GM18909 (cell line): Measurements from ENCODE around the gene DNAJC2.
"Not testable (repeated sequence)": the region's sequence is repeated elsewhere in the genome, so short reads cannot be mapped to it uniquely, and the experiment has no call there.

ENCODE experiments used
- ATAC-seq: cut with Tn5 transposase; IDR thresholded peaks from one replicate; pipeline ENCODE4 v1.9.1; 2021; ENCODE audit warnings: mild to moderate bottlenecking; ENCODE audit not compliant: unreplicated experiment, poor library complexity

DNAJC2 gene

DNA sequence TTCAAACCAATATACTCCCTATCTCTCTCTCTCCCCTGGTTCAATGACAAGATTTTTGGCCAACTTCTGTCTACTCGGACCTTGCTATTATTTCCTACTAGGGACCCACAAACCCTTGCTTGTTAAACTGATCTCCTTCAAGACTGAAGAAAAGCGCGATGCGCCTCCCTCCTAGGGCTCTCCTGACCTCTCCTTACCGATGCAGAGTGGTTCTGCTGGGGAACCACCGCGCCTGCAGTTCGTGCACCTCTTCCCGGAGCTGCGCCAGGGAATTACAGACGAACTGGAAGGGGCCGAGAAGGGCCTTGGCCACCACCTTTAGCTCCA is 65.0 kb downstream of the DNAJC2 start:
- peak; percentile 47 for ATAC-seq

DNA sequence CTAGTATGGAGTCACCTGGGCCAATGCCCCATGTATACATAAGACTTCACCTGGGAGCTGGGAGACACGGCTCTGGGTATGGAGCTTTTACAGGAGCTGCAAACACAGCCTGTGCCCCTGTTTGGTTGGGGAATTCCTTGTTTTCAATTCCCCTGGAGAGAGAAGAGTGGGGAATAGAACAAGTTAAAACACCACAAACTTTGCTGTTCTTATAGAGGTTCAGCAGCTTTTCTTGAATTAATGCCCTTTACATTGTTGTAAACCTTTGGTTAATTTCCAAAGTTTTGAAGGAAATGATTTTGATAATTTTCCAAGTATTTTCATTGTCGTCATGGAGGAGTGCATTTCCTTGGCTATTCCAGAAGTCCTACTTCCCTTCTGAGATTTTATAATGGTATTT is 66.4 kb downstream of the DNAJC2 start:
- ATAC-seq, result not testable (repeated sequence)

DNA sequence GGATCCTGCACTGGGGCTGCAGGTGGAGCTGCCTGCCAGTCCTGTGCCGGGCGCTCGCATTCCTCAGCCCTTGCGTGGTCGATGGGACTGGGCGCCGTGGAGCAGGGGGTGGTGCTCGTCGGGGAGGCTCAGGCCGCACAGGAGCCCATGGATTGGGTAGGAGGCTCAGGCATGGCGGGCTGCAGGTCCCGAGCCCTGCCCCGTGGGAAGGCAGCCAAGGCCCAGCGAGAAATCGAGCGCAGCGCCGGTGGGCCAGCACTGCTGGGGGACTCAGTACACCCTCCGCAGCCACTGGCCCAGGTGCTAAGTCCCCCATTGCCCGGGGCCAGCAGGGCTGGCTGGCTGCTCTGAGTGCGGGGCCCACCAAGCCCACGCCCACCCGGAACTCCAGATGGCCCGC is 69.7 kb downstream of the DNAJC2 start:
- not testable (repeated sequence) for ATAC-seq

DNA sequence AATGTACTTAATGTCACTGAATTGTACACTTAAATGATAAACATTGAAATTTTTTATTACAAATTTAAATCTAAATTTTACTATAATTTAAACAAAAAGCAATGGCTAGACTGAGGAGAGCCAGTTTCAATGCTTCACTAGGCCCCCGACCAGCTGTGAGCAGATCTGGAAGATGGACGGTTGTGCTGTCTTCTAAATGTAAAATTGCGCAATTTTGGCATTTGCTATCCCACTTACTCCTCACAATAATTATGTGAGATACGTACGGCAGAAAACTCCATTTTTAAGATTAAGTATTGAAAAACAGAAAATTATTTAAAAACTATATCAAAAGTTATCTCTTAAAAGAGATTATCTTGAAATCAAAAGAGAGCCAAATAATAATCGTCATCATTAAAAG is 71.2 kb downstream of the DNAJC2 start:
- ATAC-seq, result not testable (repeated sequence)

DNA sequence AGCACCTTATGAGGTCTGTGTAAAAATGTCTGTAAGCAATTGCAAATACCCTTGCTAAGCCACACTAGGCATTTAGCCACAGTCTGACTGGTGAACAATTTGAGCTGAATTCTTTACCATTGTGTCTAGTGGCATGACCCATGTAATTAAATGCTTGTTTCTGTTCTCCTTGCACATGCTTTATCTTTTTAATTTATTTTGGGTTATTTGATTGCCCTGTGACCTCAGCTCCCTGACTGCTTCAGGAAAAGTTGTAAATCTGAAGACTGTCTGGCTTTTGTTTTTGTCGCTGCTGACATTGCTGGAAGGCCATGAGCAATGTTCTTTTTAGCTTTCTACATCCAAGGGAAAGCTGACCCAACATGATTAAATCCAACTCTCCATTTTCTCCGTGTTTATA is 78.3 kb downstream of the DNAJC2 start:
- not testable (repeated sequence) for ATAC-seq

DNA sequence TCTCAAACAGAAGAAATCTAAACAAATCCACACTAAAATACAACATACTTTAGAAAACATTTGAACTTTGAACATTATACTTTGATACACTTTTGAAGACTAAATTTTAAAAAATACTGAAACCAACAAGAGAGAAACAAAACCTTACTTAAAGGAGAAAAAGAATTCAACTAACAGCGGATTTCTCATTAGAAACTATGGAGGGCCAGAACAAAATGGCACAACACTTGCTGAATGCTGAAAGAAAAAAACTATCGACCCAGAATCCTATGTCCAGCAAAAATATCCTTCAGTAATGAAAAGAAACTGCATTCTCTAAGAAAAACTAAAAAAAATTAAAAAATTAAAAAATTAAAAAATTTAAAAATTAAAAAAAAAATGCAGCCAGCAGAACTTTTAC is 80.5 kb downstream of the DNAJC2 start:
- ATAC-seq, result not testable (repeated sequence)
